Activated T-helper 1 cell treated with anti-CD3 and anti-CD28 coated beads, Interleukin-2, amount 50 U/mL, for 16 hours (primary cell): ENCODE results near the gene CSNK1G3.

Source experiments
- DNase-seq, 2 donors: peaks; one replicate each; pipeline ENCODE4 v3.0.0-alpha.2; 2020; ENCODE audit warnings: low read depth in 1 of 2, low spot score in 1 of 2

Gene CSNK1G3

DNA sequence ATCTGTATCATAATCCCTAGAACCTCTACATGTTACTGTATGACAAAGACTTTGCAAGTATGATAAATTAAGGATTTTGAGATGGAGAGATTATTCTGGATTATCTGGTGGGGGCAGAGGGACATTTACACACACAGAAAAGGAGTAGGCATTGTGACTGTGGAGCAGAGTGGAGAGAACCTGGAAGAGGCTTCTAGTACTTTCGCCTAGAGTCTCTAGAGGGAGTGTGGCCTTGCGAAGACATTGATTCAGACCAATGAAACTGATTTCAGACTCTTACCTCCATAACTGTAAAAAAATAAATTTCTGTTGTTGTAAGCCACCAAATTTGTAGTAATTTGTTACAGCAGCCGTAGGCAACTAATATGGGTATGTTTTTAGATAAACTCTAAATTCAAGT lies 45.9 kb downstream of the CSNK1G3 start:
- DNase-seq, result no peak

DNA sequence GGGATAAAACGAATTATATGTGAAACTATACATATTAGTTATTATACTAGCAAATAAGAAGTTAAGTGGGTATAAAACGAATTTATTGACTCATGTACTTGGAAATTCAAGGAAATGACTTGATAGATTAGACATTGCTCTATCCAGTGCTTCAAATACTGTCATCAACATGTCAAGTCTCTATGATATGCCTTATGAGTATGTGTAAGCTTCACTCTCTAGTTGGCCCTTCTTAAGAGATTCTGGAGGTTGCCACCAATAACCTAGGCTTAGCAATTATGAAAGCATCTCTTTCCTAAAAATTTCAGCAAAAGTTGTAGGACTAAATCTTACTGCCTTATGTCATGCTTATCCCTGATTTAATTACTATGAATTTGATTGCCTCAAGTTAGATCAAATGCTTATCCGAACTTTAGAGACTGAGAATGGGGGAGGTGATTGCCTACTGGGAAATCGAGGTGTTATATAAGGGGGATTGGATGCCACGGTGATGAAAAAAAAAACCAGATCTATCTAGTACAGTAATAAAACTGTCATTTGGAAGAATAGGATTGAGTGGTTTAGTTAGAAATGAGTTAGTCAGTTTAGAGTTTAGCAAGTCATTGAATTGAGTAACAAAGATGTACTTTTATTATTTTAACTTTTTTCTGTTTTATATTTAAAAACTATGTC lies 46.9 kb downstream of the CSNK1G3 start:
- no peak for DNase-seq

DNA sequence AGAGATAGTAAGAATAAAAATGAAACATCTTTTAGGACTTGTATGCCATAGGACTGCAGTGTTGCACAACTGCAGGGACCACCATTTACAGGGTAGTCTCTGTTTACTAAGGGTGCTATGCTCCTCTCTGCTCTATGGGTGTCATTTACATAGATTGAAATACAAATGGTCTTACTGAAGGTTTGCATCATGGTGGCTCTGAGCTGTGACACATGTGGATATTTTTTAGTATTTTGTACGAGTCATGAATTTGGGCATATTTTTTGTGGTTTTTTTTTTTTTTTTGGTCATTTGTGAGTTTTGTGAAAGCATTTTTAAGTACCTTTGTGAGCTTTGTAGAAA lies 47.4 kb downstream of the CSNK1G3 start:
- DNase-seq, result no peak

DNA sequence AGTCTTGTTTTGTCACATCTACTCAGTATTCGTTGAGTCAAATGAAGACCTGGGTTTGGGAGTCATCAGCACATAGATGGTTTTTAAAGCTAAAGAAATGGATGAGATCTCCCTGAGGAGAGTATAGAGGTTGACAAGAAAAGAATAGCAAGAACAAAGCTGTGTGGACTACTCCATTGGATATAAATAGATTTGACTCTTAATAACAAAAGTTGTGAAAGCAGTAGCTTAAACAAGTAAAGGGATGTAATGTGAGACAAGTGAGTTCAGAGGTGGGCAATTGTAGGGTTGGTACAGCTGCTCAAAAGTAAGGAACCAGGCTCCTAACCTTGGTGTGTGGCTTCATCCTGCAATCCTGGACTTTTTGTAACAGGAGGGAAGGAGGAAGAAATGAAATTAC lies 49.3 kb downstream of the CSNK1G3 start:
- DNase-seq, result no peak

- no peak for DNase-seq
Observed at GRCh38 chr5:123571927-123572326, 60.0 kb downstream of the CSNK1G3 start.

GRCh38 chr5:123578390-123578789 lies 66.4 kb downstream of the CSNK1G3 start:
- no peak for DNase-seq

- no peak for DNase-seq
Observed at GRCh38 chr5:123579410-123579809, 67.4 kb downstream of the CSNK1G3 start.

GRCh38 chr5:123582550-123583285 lies 70.7 kb downstream of the CSNK1G3 start:
- no peak for DNase-seq

DNA sequence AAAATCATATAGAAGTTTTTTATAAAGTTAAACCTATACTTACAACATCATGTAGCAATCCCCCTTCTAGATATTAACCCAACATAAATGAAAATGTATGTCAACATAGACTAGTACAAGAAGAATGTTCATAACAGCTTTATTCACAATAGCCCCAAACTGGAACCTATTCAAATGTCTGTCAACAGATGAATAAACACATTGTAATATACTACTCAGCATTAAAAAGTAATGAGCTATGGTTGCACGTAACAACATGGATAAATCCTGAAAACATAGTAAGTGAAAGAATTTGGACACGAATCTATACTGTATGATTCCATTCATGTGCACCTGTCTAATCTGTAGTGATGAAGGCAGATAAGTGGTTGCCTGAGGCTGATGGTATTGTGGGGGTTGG lies 73.9 kb downstream of the CSNK1G3 start:
- DNase-seq, result no peak

DNA sequence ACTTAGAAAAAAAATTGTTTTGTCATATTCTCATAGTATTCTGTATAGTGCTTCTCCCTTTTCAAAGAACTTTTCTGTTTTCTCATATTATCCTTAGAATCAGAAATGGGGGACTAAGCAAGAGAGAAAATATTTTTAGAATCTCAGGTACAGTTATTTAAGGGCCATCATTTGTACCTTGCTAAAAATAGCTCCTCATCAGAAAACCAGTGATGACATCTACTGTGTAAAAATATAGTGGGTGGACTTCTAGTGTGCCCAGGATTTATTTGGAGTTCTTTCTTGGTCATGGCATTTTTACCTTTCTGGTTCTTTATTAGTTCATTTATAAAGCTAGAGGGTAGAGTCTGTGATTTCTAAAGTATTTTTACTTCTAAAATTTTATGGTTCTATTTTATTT lies 82.5 kb downstream of the CSNK1G3 start:
- DNase-seq, result no peak

- DNase-seq, result no peak
Observed at GRCh38 chr5:123597018-123597417, 85.0 kb downstream of the CSNK1G3 start.

DNA sequence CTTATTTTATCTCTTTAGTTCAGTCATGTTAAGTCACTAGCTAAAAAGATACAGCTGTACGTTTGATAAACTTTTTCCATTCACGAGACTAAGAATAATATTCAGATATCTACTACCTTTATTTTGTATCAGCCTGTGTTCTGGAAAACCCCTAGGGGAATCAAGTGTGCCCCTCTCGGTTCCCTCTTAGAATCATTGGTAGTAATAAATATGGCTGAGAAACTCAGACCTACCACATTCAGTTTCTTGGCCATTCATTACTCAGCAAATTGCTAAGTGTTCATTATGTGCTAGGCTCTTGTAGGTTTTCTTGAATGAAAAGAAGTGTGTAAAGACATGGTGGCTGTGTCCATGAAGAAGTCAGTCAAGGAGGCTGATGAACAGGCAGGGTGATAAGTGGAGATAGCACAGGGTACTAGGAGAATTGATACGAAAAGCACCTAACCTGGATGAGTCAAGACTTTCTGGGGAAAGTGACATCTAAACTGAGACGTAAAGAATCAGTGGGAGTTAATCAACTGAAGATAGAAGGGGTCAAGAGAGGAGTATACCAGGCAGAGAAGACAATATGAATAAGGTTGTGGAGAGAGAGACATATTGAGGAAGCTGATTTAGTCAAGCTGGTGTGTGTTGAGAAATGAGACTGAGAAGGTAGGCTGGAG lies 86.2 kb downstream of the CSNK1G3 start:
- DNase-seq, result no peak

DNA sequence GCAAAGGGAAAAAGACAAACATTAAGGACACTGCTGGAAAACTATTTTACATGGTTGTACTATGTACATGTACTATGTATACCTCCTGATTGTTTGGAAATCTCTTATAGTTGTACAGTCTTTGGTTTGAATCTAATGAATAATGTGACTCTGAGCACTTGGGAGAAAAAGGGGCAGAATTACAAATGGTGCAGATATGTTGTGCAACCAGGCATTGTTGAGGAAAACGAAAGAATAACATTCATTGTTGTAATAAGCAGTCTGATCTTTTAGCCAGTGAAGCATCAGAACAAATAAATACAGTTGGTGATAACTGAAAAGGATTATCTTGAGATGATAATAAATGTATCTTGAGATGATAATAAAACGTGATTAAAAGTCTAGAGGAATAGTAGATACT lies 87.2 kb downstream of the CSNK1G3 start:
- DNase-seq, result no peak

DNA sequence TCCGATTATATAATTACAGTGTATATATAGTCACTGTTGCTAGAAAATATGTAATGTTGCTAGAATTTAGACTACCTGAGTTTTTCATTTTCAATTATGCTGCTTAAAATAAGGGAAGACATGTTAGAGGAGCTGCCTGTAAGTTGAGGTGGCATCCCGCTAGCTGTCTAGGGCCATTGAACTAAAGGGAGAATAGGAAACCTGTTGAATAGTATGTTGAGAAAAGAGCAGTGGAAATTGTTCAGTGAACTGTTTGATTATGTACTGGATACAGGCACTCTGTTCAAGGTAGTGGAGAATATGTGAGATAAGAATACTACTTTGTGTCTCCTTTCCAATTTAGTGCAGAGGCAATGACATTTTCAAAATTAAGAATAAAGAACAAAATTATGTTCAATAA lies 89.6 kb downstream of the CSNK1G3 start:
- DNase-seq, result no peak

- no peak for DNase-seq
Observed at GRCh38 chr5:123605822-123606221, 93.8 kb downstream of the CSNK1G3 start.

DNA sequence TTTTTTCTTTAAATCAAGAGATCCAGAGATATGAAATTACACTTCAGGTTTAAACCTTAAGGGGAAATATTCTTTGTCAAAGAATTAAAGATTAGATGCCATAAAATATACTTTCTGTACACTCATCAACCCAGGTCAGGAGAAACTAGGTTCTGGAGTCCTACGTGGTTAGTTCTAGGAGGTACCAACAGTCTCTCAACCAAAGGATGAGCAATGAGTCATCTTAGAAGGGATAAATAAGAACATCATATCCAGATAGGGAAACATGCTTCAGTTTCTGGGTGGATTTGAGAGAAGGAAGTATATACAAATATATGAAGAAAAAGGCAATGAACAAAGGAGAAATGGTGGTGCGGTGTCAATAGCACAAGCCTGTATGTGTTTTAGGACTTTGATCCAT lies 98.2 kb downstream of the CSNK1G3 start:
- DNase-seq, result no peak

DNA sequence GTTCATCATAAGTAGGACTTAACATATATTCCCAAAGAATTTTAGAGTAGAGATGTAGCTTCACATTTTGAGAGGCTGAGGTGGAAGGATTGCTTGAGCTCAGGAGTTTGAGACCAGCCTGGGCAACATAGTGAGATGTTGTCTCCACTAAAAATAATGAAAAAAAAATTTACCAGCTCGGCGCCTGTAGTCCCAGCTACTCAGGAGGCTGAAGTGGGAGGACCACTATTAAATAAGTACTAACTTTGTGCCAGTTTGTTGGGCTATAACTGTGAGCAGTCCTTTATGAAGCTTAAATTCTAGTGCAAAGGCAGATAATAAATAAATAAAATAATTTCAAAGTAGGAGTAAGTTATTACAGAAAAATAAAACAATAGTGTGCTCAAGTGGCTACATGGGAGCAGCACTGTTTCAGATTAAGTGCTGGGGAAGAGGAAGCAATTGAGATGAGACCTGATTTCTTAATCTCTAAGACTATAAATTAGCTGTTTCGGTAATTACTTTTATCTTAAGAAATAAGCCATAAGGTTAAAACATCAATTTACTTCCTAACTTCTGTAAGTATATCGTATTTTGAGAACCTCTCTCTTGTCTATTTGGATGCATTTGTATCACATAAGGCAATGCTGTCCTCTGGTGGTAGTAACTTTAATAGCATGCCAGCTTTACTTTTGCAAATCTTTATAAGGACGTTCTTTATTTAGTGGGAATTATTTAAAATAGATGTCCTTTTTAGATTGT lies 98.9 kb downstream of the CSNK1G3 start:
- no peak for DNase-seq

GRCh38 chr5:123611406-123611709 lies 99.4 kb downstream of the CSNK1G3 start:
- no peak for DNase-seq

DNA sequence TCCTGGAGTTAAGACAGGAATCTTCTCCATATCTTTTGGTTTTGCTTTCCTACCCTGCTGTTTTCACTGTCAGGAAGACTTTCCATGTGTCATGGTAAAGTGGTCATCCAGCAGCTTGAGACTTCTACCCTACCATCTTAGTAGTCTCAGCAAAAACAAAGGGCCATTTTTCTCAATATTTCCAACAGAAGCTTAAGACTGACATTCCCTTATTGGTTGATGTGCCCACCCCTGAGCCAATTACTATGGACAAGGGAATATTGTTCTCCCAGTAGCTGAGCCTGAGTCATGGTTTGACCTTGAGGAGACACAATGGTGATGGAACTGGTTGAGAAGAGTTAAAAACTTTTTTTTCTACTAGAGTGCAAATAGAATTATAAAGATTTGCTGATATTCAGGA lies 105.6 kb downstream of the CSNK1G3 start:
- DNase-seq, result no peak

DNA sequence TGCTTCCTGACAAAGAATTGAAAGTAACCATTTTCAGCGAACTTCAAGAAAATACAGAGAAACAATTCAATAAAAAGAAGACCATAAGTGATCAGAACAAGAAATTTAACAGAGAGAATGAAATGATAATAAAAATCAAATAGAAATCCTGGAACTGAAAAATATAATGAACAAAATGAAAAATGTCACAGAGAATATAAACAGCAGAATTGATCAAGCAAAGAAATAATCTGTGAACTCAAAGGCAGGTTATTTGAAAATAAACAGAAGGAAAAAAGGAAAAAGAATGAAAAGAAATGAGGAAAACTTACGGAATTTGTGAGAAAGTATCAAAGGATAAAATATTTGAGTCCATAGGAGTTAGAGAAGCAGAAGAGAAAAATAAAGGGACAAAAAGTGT lies 114.1 kb downstream of the CSNK1G3 start:
- DNase-seq, result no peak

GRCh38 chr5:123628860-123629544 lies 117.0 kb downstream of the CSNK1G3 start:
- DNase-seq, result no peak
